ENCODE data around the gene PDE6D. TPM values are rescaled to one million over a fixed set of nuclear protein-coding genes. Genes with fewer than 3 reads are reported as not detected.

The PDE6D gene
- total and polyA plus RNA-seq, 2 experiments from 2014 or later: 35.2 to 55.6 TPM

DNA sequence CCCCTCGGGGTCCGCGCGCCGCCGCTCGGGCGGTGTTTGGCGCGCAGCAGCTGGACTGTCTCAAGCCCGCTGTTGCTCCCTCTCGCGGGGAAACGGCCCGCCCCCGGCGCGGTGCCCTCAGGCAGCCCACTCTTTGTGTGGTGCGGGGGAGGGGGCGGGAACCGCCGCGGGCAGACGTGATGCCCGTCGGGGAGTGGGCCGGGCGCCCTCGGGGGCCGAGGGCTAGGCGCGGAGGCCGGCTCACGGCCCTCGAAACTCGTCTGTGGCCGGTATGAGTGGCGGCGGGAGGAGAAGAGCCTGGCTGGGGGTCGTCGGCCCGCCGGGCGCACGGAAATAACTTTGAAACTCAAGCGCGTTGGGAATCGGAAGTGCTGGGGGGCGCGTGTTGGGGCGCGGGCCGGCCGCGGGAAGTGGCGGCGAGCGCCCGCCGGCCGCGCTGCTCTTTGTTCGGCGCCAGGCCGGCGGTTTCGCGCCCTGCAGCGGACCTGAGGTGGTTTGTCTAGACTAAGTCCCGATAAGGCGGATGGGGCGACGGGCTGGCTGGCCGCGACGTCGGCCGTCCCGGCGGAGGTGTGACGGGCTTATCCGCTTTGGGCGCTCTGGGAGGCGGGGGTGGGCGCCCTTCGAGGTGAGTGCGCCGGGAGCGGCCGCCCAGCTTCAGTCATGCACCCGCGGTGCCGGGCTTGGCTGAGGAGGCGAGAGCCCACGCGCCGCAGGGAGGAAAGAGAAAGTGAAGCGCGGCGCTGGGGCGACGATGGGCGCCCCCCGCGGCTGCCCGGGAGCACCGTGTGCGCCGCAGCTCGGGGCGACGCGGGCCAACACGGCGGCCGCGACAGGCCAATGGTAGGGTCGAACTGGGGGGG, 72.1 kb downstream of the PDE6D start (continued):
- TF ChIP-seq, protein P1, sequence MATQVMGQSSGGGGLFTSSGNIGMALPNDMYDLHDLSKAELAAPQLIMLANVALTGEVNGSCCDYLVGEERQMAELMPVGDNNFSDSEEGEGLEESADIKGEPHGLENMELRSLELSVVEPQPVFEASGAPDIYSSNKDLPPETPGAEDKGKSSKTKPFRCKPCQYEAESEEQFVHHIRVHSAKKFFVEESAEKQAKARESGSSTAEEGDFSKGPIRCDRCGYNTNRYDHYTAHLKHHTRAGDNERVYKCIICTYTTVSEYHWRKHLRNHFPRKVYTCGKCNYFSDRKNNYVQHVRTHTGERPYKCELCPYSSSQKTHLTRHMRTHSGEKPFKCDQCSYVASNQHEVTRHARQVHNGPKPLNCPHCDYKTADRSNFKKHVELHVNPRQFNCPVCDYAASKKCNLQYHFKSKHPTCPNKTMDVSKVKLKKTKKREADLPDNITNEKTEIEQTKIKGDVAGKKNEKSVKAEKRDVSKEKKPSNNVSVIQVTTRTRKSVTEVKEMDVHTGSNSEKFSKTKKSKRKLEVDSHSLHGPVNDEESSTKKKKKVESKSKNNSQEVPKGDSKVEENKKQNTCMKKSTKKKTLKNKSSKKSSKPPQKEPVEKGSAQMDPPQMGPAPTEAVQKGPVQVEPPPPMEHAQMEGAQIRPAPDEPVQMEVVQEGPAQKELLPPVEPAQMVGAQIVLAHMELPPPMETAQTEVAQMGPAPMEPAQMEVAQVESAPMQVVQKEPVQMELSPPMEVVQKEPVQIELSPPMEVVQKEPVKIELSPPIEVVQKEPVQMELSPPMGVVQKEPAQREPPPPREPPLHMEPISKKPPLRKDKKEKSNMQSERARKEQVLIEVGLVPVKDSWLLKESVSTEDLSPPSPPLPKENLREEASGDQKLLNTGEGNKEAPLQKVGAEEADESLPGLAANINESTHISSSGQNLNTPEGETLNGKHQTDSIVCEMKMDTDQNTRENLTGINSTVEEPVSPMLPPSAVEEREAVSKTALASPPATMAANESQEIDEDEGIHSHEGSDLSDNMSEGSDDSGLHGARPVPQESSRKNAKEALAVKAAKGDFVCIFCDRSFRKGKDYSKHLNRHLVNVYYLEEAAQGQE (IDR thresholded peaks at IDR 0.05; ENCODE audit: unreplicated experiment): no peak
- no peak; the same call in 1 of the 2 replicates for TF ChIP-seq POLR2AphosphoS5 (IDR thresholded peaks at IDR 0.05; ENCODE audit: low read depth)

DNA sequence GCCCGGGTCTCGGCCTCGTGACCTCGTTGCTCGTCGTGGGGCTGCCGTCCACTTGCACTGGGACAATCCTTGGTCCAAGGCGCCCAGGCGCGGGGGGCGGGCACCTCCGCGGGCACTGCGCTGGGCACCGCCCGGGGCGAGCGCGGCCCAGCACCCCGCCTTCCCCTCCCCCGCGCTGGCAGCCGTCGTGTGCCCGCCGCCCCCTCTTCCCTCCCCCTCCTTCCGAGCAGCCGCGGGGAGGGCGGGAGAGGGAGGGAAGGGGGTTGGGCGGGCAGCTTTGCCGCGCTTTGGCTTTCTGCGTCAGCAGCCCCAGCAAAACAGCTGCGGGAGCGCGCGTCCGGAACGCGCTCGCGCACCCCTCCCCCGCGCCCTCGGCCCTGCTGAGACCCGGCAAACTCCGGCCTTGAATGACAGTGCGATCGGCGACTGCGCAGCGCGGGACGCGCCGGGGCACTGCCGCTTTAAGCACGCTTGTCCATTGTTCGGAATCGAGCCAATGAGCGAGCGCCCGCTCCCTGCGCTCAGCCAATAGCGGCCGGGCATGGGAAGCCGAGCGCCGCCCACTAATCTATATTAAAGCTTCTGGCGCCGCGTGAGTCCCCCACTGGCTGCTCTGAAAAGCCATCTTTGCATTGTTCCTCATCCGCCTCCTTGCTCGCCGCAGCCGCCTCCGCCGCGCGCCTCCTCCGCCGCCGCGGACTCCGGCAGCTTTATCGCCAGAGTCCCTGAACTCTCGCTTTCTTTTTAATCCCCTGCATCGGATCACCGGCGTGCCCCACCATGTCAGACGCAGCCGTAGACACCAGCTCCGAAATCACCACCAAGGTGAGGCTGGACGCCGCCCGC, 72.9 kb downstream of the PDE6D start, which contains the start of gene PTMA:
PTMA (plus strand) TSS at position 599 of the 846 bp plus-strand sequence; CDS start at position 781, 182 bp downstream.
- H3K4me3 ChIP-seq: peak within 1 kb of the TSS; percentile 88
- peak within 1 kb of the TSS; percentile 100 for H3K4me2 ChIP-seq
- H3K4me3 Mint-ChIP-seq: peak within 1 kb of the TSS; percentile 99
- H3K9me2 ChIP-seq (ENCODE audit: insufficient read depth): no peaks in the 10 kb centered on the region
- peak within 1 kb of the TSS; percentile 100 for H3K27ac Mint-ChIP-seq
- H3K27me3 ChIP-seq (ENCODE audit: insufficient read depth): no peaks in the 10 kb centered on the region
- peaks cover 18% of the 10 kb centered on the region for H3K4me1 Mint-ChIP-seq
- ATAC-seq (peak; percentile 61), DNase-seq (ENCODE audit: low spot score) (peak; percentile 99)
- TF ChIP-seq EZH2 (IDR thresholded peaks at IDR 0.05; ENCODE audit: low read depth, unreplicated experiment) (no peak), POLR2AphosphoS5 (IDR thresholded peaks at IDR 0.05; ENCODE audit: low read depth) (peak; percentile 93), CREB1 (CRISPR knock-in tag; IDR thresholded peaks at IDR 0.05; ENCODE audit: low read depth) (peak; percentile 87)
- peaks cover 29% of the 10 kb centered on the region for H3K36me3 ChIP-seq (ENCODE audit: insufficient read depth)
- H3F3A ChIP-seq (replicated peaks; ENCODE audit: low read depth): peaks cover 34% of the 10 kb centered on the region
- peaks cover 25% of the 10 kb centered on the region for H3K4me1 ChIP-seq (ENCODE audit: insufficient read depth)
- peaks cover 42% of the 10 kb centered on the region for H3K36me3 Mint-ChIP-seq (ENCODE audit: low read depth)
- peaks cover 51% of the 10 kb centered on the region for H3K27me3 Mint-ChIP-seq (ENCODE audit: insufficient read depth, low read depth, poor library complexity)
- H3K27ac ChIP-seq (ENCODE audit: low read depth): peak within 1 kb of the TSS; percentile 100
- H2AFZ ChIP-seq: 0 out of 2 replicates have a peak within 1 kb of the TSS, but pooled peaks have one; percentile 57
- H3K9me3 Mint-ChIP-seq: peaks cover 22% of the 10 kb centered on the region
- peaks cover 17% of the 10 kb centered on the region for H4K20me1 ChIP-seq (replicated peaks; ENCODE audit: insufficient read depth)
- peaks cover 68% of the 10 kb centered on the region for H3K79me2 ChIP-seq (replicated peaks; ENCODE audit: insufficient read depth)

GRCh38 chr2:231707625-231707926, 73.5 kb downstream of the PDE6D start:
- Histone ChIP-seq H3K4me3 (peak overlapping the region; percentile 88), H3K4me2 (peak overlapping the region; percentile 95), H3K9me2 (ENCODE audit: insufficient read depth) (no peaks in the 10 kb centered on the region), H3F3A (replicated peaks; ENCODE audit: low read depth) (peaks cover 31% of the 10 kb centered on the region), H3K4me1 (ENCODE audit: insufficient read depth) (peaks cover 23% of the 10 kb centered on the region), H2AFZ (no peak overlapping the region), H4K20me1 (replicated peaks; ENCODE audit: insufficient read depth) (peaks cover 17% of the 10 kb centered on the region), H3K27ac (ENCODE audit: low read depth) (peak overlapping the region; percentile 100), H3K79me2 (replicated peaks; ENCODE audit: insufficient read depth) (peaks cover 64% of the 10 kb centered on the region), H3K27me3 (ENCODE audit: insufficient read depth) (no peaks in the 10 kb centered on the region), H3K36me3 (ENCODE audit: insufficient read depth) (peaks cover 26% of the 10 kb centered on the region)
- ATAC-seq (peak; percentile 2), DNase-seq (ENCODE audit: low spot score) (no peak)
- Mint-ChIP-seq H3K9me3 (peaks cover 22% of the 10 kb centered on the region), H3K27ac (peak overlapping the region; percentile 100), H3K27me3 (ENCODE audit: insufficient read depth, low read depth, poor library complexity) (peaks cover 50% of the 10 kb centered on the region), H3K36me3 (ENCODE audit: low read depth) (peaks cover 36% of the 10 kb centered on the region), H3K4me1 (peaks cover 16% of the 10 kb centered on the region), H3K4me3 (peak overlapping the region; percentile 96)
- TF ChIP-seq CREB1 (CRISPR knock-in tag; IDR thresholded peaks at IDR 0.05; ENCODE audit: low read depth) (no peak), STAT1 (IDR thresholded peaks at IDR 0.05; ENCODE audit: unreplicated experiment) (no peak), ETS1 (IDR thresholded peaks at IDR 0.05) (no peak), EZH2 (IDR thresholded peaks at IDR 0.05; ENCODE audit: low read depth, unreplicated experiment) (no peak), NANOG (IDR thresholded peaks at IDR 0.05; ENCODE audit: borderline replicate concordance) (no peak), POLR2AphosphoS5 (IDR thresholded peaks at IDR 0.05; ENCODE audit: low read depth) (no peak)
- TF ChIP-seq, protein P2, sequence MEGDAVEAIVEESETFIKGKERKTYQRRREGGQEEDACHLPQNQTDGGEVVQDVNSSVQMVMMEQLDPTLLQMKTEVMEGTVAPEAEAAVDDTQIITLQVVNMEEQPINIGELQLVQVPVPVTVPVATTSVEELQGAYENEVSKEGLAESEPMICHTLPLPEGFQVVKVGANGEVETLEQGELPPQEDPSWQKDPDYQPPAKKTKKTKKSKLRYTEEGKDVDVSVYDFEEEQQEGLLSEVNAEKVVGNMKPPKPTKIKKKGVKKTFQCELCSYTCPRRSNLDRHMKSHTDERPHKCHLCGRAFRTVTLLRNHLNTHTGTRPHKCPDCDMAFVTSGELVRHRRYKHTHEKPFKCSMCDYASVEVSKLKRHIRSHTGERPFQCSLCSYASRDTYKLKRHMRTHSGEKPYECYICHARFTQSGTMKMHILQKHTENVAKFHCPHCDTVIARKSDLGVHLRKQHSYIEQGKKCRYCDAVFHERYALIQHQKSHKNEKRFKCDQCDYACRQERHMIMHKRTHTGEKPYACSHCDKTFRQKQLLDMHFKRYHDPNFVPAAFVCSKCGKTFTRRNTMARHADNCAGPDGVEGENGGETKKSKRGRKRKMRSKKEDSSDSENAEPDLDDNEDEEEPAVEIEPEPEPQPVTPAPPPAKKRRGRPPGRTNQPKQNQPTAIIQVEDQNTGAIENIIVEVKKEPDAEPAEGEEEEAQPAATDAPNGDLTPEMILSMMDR (conservative IDR thresholded peaks at IDR 0.05; ENCODE audit: low read depth in 2 of 2): no peak
- TF ChIP-seq, protein P1 (IDR thresholded peaks at IDR 0.05; ENCODE audit: unreplicated experiment): no peak

All from GM23338 (cell line).